GM19043 (cell line): ENCODE measurements around the gene DBH.

Experiments
- ATAC-seq: cut with Tn5 transposase; IDR thresholded peaks from one replicate; pipeline ENCODE4 v1.9.1; 2021; ENCODE audit warnings: low read depth; ENCODE audit not compliant: unreplicated experiment

The DBH gene

GRCh38 chr9:133603135-133603927, 32.8 kb upstream of the DBH start:
- no peak for ATAC-seq

- ATAC-seq: no peak
These were observed 31.9 kb upstream of the DBH start for GRCh38 chr9:133604214-133604613.

- no peak for ATAC-seq
These were observed 31.3 kb upstream of the DBH start for GRCh38 chr9:133604856-133605255.

GRCh38 chr9:133605446-133605845, 30.7 kb upstream of the DBH start:
- no peak for ATAC-seq

GRCh38 chr9:133605856-133606707, 30.1 kb upstream of the DBH start:
- no peak for ATAC-seq

- no peak for ATAC-seq
These were observed 29.5 kb upstream of the DBH start for GRCh38 chr9:133606708-133607025.

GRCh38 chr9:133607381-133607780, 28.8 kb upstream of the DBH start:
- no peak for ATAC-seq

- no peak for ATAC-seq
These were observed 28.2 kb upstream of the DBH start for GRCh38 chr9:133607976-133608375.

GRCh38 chr9:133608382-133608781, 27.8 kb upstream of the DBH start:
- no peak for ATAC-seq

GRCh38 chr9:133608889-133609288, 27.3 kb upstream of the DBH start:
- no peak for ATAC-seq

- no peak for ATAC-seq
These were observed 26.7 kb upstream of the DBH start, which contains the start of gene FAM163B for GRCh38 chr9:133609311-133610098. TSS of gene FAM163B (minus strand) at chr9:133609389. CDS start at chr9:133580223, 29,166 bp downstream.

GRCh38 chr9:133610845-133611244, 25.3 kb upstream of the DBH start:
- no peak for ATAC-seq

- no peak for ATAC-seq
These were observed 24.1 kb upstream of the DBH start for GRCh38 chr9:133612051-133612450.

- ATAC-seq: no peak
These were observed 23.3 kb upstream of the DBH start for GRCh38 chr9:133612816-133613215.

- no peak for ATAC-seq
These were observed 22.7 kb upstream of the DBH start for GRCh38 chr9:133613432-133613831.

GRCh38 chr9:133614056-133614455, 22.1 kb upstream of the DBH start:
- no peak for ATAC-seq

- ATAC-seq: no peak
These were observed 21.5 kb upstream of the DBH start for GRCh38 chr9:133614678-133615077.

- no peak for ATAC-seq
These were observed 21.0 kb upstream of the DBH start for GRCh38 chr9:133615186-133615585.

GRCh38 chr9:133615606-133616188, 20.5 kb upstream of the DBH start:
- ATAC-seq: no peak

GRCh38 chr9:133616643-133617405, 19.3 kb upstream of the DBH start:
- no peak for ATAC-seq
